Stomach (tissue), 4 donors: ENCODE results near the gene PITPNM3.

Experiments
- POLR2A ChIP-seq, 4 donors: fragments of 450-650 bp; IDR thresholded peaks; one replicate each; pipeline ENCODE4 v1.6.1; 2016; ENCODE audit warnings: antibody characterized with exemption in 4 of 4, control low read depth in 2 of 4, mild to moderate bottlenecking in 1 of 4, moderate library complexity in 1 of 4
- POLR2AphosphoS5 ChIP-seq, 3 donors: sonication (generic); formaldehyde crosslinking; IDR thresholded peaks; one replicate each; pipeline ENCODE4 v1.6.1; 2016; ENCODE audit warnings: antibody characterized with exemption in 3 of 3
- TF ChIP-seq, protein P1 (sequence below), 7 experiments: fragments of 450-650 bp in 4 of 7; fragments of 200-600 bp in 3 of 7; sonication (generic) in 3 of 7; IDR thresholded peaks; one replicate each; pipeline ENCODE4 v1.5.1; 2016 to 2019; ENCODE audit warnings: antibody characterized with exemption in 7 of 7, control low read depth in 2 of 7, mild to moderate bottlenecking in 1 of 7

DNA sequence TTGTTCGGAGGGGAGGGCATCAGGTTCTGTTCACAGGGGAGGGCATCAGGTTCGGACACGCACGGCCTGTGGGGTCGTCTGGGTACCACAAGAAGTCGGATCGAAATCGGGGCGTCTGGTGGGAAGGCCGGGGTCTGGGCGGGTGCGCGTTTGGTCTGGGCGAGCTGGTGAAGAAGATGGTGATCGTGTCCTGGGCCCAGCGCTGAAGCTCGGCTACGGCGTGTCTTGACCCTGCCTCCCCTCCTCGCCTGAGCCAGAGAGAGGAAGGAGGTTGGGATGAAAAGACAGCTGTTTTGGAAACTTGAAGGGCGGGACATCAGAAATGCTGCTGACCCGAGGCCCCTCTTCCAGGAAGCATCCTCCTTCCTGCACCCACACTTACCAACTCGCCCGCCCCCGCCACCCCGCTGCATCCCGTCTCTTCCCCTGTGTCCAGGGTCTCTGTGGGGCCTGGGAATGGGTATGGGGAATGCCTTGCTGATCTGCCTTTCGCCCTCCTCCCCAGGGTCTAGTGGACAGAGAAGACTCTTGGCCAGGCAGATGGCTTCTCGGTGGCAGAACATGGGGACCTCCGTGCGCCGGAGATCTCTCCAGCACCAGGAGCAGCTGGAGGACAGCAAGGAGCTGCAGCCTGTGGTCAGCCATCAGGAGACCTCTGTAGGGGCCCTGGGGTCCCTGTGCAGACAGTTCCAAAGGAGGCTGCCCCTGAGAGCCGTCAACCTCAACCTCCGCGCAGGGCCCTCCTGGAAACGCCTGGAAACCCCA lies 111.6 kb downstream of the PITPNM3 start:
- TF ChIP-seq POLR2AphosphoS5 (IDR thresholded peaks at IDR 0.05) = no peak
- no peak for TF ChIP-seq POLR2A (IDR thresholded peaks at IDR 0.05)
- TF ChIP-seq, protein P1, sequence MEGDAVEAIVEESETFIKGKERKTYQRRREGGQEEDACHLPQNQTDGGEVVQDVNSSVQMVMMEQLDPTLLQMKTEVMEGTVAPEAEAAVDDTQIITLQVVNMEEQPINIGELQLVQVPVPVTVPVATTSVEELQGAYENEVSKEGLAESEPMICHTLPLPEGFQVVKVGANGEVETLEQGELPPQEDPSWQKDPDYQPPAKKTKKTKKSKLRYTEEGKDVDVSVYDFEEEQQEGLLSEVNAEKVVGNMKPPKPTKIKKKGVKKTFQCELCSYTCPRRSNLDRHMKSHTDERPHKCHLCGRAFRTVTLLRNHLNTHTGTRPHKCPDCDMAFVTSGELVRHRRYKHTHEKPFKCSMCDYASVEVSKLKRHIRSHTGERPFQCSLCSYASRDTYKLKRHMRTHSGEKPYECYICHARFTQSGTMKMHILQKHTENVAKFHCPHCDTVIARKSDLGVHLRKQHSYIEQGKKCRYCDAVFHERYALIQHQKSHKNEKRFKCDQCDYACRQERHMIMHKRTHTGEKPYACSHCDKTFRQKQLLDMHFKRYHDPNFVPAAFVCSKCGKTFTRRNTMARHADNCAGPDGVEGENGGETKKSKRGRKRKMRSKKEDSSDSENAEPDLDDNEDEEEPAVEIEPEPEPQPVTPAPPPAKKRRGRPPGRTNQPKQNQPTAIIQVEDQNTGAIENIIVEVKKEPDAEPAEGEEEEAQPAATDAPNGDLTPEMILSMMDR (IDR thresholded peaks at IDR 0.05) = no peak
